GM23248 (cell line): ENCODE results near the gene EXD1. TPM values are rescaled to one million over a fixed set of nuclear protein-coding genes. Genes with fewer than 3 reads are reported as not detected.

Experiments
- DNase-seq: peaks from one replicate; pipeline ENCODE4 v3.0.0-alpha.2; 2015
- H2AFZ ChIP-seq: fragments of 200-600 bp; sonication (generic); 2 replicates; pipeline ENCODE4 v1.6.1; 2016; ENCODE audit warnings: antibody characterized with exemption
- H3F3A ChIP-seq: fragments of 200-600 bp; sonication (generic); 2 replicates; pipeline ENCODE4 v1.6.1; 2016; ENCODE audit warnings: mild to moderate bottlenecking, antibody characterized with exemption, mixed run types; ENCODE audit not compliant: insufficient read depth
- H3K27ac ChIP-seq: fragments of 200-600 bp; sonication (generic); 2 replicates; pipeline ENCODE4 v1.5.1; 2016; ENCODE audit warnings: mild to moderate bottlenecking
- H3K27me3 ChIP-seq: fragments of 200-600 bp; sonication (generic); replicated peaks from 2 replicates; pipeline ENCODE4 v1.6.1; 2016; ENCODE audit warnings: mild to moderate bottlenecking; ENCODE audit not compliant: insufficient read depth
- H3K36me3 ChIP-seq: fragments of 200-600 bp; sonication (generic); 2 replicates; pipeline ENCODE4 v1.6.1; 2016; ENCODE audit warnings: low read depth, mild to moderate bottlenecking
- H3K4me1 ChIP-seq: fragments of 200-600 bp; sonication (generic); 2 replicates; pipeline ENCODE4 v1.6.1; 2016; ENCODE audit warnings: mild to moderate bottlenecking; ENCODE audit not compliant: insufficient read depth
- H3K4me2 ChIP-seq: fragments of 200-600 bp; sonication (generic); one replicate; pipeline ENCODE4 v1.6.1; 2016; ENCODE audit warnings: mild to moderate bottlenecking; ENCODE audit not compliant: unreplicated experiment
- H3K4me3 ChIP-seq: fragments of 200-600 bp; sonication (generic); 2 replicates; pipeline ENCODE4 v1.5.1; 2016; ENCODE audit warnings: mild to moderate bottlenecking
- H3K79me2 ChIP-seq: fragments of 200-600 bp; sonication (generic); 2 replicates; pipeline ENCODE4 v1.6.1; 2016; ENCODE audit warnings: mild to moderate bottlenecking; ENCODE audit not compliant: insufficient read depth
- H3K9ac ChIP-seq: fragments of 200-600 bp; sonication (generic); 2 replicates; pipeline ENCODE4 v1.6.1; 2016; ENCODE audit warnings: mild to moderate bottlenecking
- H3K9me2 ChIP-seq: fragments of 200-600 bp; sonication (generic); 2 replicates; pipeline ENCODE4 v1.6.1; 2016; ENCODE audit warnings: mixed run types, mild to moderate bottlenecking, moderate library complexity; ENCODE audit not compliant: insufficient read depth
- H3K9me3 ChIP-seq: fragments of 200-600 bp; sonication (generic); one replicate; pipeline ENCODE4 v1.6.1; 2017; ENCODE audit warnings: low read depth
- H4K20me1 ChIP-seq: fragments of 200-600 bp; sonication (generic); 2 replicates; pipeline ENCODE4 v1.6.0; 2016; ENCODE audit not compliant: insufficient read depth
- EZH2 ChIP-seq: fragments of 200-600 bp; sonication (generic); IDR thresholded peaks from 2 replicates; pipeline ENCODE4 v1.6.1; 2018; ENCODE audit warnings: antibody characterized with exemption, mild to moderate bottlenecking; ENCODE audit not compliant: insufficient read depth, poor library complexity, severe bottlenecking
- EZH2phosphoT487 ChIP-seq: fragments of 200-600 bp; sonication (generic); IDR thresholded peaks from 2 replicates; pipeline ENCODE4 v1.6.1; 2018; ENCODE audit warnings: antibody characterized with exemption, moderate library complexity, mild to moderate bottlenecking, low read depth; ENCODE audit not compliant: insufficient read depth
- WGBS, 2 experiments: methylation state at CpG; one replicate each; pipeline ENCODE4 v1.1.6; 2015 to 2017; ENCODE audit warnings: low lambda C conversion rate in 2 of 2, low coverage in 1 of 2; ENCODE audit errors: missing lambda C conversion rate in 2 of 2; 5-methylcytosine and 5-hydroxymethylcytosine counted together
- in situ Hi-C: fragments of 300-500 bp; cut with MboI; formaldehyde crosslinking; loops from 2 replicates; pipeline ENCODE4 v1.15.0; 2020
- polyA plus RNA-seq: library from polyadenylated mRNA; unstranded; fragments of >200 nt; fragmentation: Nextera tagmentation; extraction: Ambion mirVana; gene quantifications from 2 replicates; pipeline ENCODE4 v1.2.1, GENCODE V29; 2016
- total RNA-seq: library from RNA; depleted of rRNA; stranded (reverse); fragments of >200 nt; shearing (Covaris generic); gene quantifications from 2 replicates; pipeline ENCODE4 v1.2.3, GENCODE V29; 2014

EXD1 gene
- total and polyA plus RNA-seq, 2 experiments from 2014 or later = not detected

- no peak for DNase-seq
- Histone ChIP-seq H3F3A (peaks cover 21% of the 10 kb centered on the region; the same call in 1 of the 2 replicates), H3K9me2 (no peaks in the 10 kb centered on the region), H3K27ac (no peak overlapping the region), H3K4me2 (peak overlapping the region; percentile 77), H3K36me3 (no peaks in the 10 kb centered on the region), H3K79me2 (peaks cover 40% of the 10 kb centered on the region), H3K4me1 (peaks cover 20% of the 10 kb centered on the region), H3K9me3 (no peaks in the 10 kb centered on the region), H3K9ac (peak overlapping the region; percentile 91), H3K27me3 (no peaks in the 10 kb centered on the region), H3K4me3 (peak overlapping the region; percentile 96), H4K20me1 (0 out of 2 replicates have a peak, but pooled peaks cover 4% of the 10 kb centered on the region), H2AFZ (peak overlapping the region; percentile 93)
- no peak for TF ChIP-seq EZH2
- TF ChIP-seq EZH2phosphoT487 = no peak
- in situ Hi-C loops = no loop called here
- WGBS, 2 experiments = 28 to 29% methylated on average over 10 of the region's 10 CpGs
Measured at GRCh38 chr15:41230345-41230649, 260 bp downstream of the EXD1 start.

GRCh38 chr15:41219381-41219780, 11.2 kb downstream of the EXD1 start:
- Histone ChIP-seq H3K9me2 (no peaks in the 10 kb centered on the region), H4K20me1 (no peaks in the 10 kb centered on the region), H3K4me3 (no peak overlapping the region), H3F3A (no peaks in the 10 kb centered on the region), H3K27me3 (peaks cover 23% of the 10 kb centered on the region), H3K4me2 (no peak overlapping the region), H3K4me1 (no peaks in the 10 kb centered on the region), H3K9me3 (no peaks in the 10 kb centered on the region), H3K27ac (no peak overlapping the region), H3K36me3 (no peaks in the 10 kb centered on the region), H3K79me2 (no peaks in the 10 kb centered on the region), H2AFZ (no peak overlapping the region), H3K9ac (no peak overlapping the region)
- no peak for DNase-seq
- no peak for TF ChIP-seq EZH2
- no peak for TF ChIP-seq EZH2phosphoT487
- WGBS, 2 experiments = 34 to 35% methylated on average over 3 of the region's 3 CpGs
- in situ Hi-C loops = no loop called here

- no peak overlapping the region for H3K4me2 ChIP-seq
- in situ Hi-C loops = no loop called here
- H4K20me1 ChIP-seq = no peaks in the 10 kb centered on the region
- no peak overlapping the region for H3K9ac ChIP-seq
- H3K27ac ChIP-seq = no peak overlapping the region
- no peaks in the 10 kb centered on the region for H3K36me3 ChIP-seq
- no peaks in the 10 kb centered on the region for H3K4me1 ChIP-seq
- H3K4me3 ChIP-seq = no peak overlapping the region
- H3K9me2 ChIP-seq = no peaks in the 10 kb centered on the region
- TF ChIP-seq EZH2phosphoT487 (no peak), EZH2 (no peak)
- DNase-seq = no peak
- 3 to 5% methylated on average over 1 of the region's 1 CpG for WGBS, 2 experiments
- H3F3A ChIP-seq = no peaks in the 10 kb centered on the region
- no peaks in the 10 kb centered on the region for H3K79me2 ChIP-seq
- H3K9me3 ChIP-seq = no peaks in the 10 kb centered on the region
- H2AFZ ChIP-seq = no peak overlapping the region
- peaks cover 23% of the 10 kb centered on the region for H3K27me3 ChIP-seq
Measured at GRCh38 chr15:41218851-41219250, 11.7 kb downstream of the EXD1 start.

GRCh38 chr15:41215708-41216107, 14.8 kb downstream of the EXD1 start:
- in situ Hi-C loops = no loop called here
- H3K4me3 ChIP-seq = no peak overlapping the region
- no peaks in the 10 kb centered on the region for H3K79me2 ChIP-seq
- peaks cover 19% of the 10 kb centered on the region for H3K27me3 ChIP-seq
- H3K4me2 ChIP-seq = no peak overlapping the region
- no peaks in the 10 kb centered on the region for H4K20me1 ChIP-seq
- no peak overlapping the region for H3K9ac ChIP-seq
- H3K9me2 ChIP-seq = no peaks in the 10 kb centered on the region
- H3K27ac ChIP-seq = no peak overlapping the region
- no peaks in the 10 kb centered on the region for H3K9me3 ChIP-seq
- no peaks in the 10 kb centered on the region for H3K36me3 ChIP-seq
- H3K4me1 ChIP-seq = no peaks in the 10 kb centered on the region
- TF ChIP-seq EZH2 (no peak), EZH2phosphoT487 (no peak)
- no peak for DNase-seq
- 52 to 72% methylated on average over 2 of the region's 2 CpGs for WGBS, 2 experiments
- no peaks in the 10 kb centered on the region for H3F3A ChIP-seq
- no peak overlapping the region for H2AFZ ChIP-seq

GRCh38 chr15:41207687-41208448, 22.7 kb downstream of the EXD1 start:
- Histone ChIP-seq H3K27me3 (peaks cover 10% of the 10 kb centered on the region; the same call in 1 of the 2 replicates), H3K9me3 (no peaks in the 10 kb centered on the region), H3K9ac (no peak overlapping the region), H3K36me3 (no peaks in the 10 kb centered on the region), H4K20me1 (no peaks in the 10 kb centered on the region), H3K79me2 (no peaks in the 10 kb centered on the region), H3K9me2 (no peaks in the 10 kb centered on the region), H3K27ac (no peak overlapping the region), H3F3A (no peaks in the 10 kb centered on the region), H3K4me3 (no peak overlapping the region), H3K4me1 (no peaks in the 10 kb centered on the region), H3K4me2 (no peak overlapping the region), H2AFZ (no peak overlapping the region)
- TF ChIP-seq EZH2phosphoT487 (no peak), EZH2 (no peak)
- DNase-seq = peak; percentile 29
- WGBS, 2 experiments = 78 to 80% methylated on average over 5 of the region's 5 CpGs
- in situ Hi-C loops = no loop called here
